Stimulated activated CD8-positive, alpha-beta memory T cell treated with anti-CD3 and anti-CD28 coated beads, Interleukin-4, amount 100 ng/mL, for 1 hour (primary cell): ENCODE data around the gene RCN2.

Experiments used
- DNase-seq, 2 donors: peaks; one replicate each; pipeline ENCODE4 v3.0.0-alpha.2; 2020; ENCODE audit warnings: low read depth in 2 of 2, low spot score in 1 of 2

RCN2 gene

GRCh38 chr15:76973906-76974305 lies 42.4 kb downstream of the RCN2 start:
- DNase-seq: no peak

DNA sequence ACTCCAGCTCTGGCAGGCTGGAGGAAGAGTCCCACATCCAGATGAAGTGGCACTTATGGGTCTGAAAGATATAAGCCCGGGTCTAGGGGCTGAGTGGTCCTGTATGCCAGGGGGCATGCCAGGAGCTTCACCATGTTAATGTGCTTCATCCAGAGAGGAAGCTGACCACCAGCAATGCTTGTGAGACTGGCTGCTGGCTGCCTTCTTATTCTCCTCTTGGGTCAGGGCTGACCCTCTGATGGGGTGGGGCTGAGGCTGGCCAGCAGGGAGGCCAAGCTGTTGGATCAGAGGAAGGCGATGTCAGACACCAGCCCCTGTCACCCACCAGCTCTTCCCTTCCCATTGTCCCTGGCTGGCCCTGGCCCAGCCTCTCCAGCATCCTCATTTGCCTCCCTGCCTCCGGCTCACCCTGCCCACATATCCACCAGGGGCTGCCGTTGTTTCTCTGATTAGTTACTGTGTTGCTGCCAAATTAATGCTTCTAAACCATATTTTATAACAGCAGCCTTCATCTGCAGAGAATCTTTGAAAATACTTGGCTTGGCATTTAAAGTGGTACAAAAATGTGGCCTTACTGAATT lies 43.0 kb downstream of the RCN2 start:
- DNase-seq: no peak

- no peak for DNase-seq
These were observed 44.6 kb downstream of the RCN2 start for GRCh38 chr15:76976141-76976540.

- no peak for DNase-seq
These were observed 45.2 kb downstream of the RCN2 start for GRCh38 chr15:76976572-76977270.

DNA sequence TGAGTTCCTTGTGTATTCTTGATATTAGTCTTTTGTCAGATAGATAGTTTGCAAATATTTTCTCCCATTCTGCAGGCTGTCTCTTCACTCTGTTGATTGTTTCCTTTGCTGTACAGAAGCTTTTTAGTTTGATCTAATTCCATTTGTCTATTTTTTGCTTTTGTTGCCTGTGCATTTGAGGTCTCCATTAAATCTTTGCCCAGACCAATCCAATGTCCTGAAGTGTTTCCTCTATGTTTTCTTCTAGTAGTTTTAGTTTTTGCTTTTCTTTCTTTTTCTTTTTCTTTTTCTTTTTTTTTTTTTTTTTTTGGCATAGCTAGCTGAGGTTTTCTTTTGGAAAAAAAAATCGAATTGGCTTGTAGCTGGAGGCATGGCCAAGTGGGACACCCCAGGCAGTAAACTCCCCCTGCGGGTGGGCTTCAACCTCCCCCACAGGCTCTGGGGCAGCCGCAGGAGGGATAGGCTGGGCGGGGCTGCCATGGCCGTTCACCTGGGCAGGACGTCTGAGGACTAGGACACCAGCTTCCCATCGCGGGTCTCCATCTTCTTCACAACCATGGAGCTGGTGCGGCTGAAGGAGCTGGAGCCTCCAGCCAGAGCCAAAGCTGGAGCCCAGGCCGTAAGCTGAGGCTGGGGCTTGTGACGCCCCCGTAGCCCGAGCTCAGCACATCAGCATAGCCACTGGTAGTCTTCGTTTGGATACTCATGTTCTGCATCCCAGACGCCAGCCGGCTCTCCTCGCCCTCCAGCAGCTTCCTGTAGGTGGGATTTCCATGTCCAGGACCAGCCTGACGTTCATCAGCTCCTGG lies 47.2 kb downstream of the RCN2 start:
- DNase-seq: no peak

DNA sequence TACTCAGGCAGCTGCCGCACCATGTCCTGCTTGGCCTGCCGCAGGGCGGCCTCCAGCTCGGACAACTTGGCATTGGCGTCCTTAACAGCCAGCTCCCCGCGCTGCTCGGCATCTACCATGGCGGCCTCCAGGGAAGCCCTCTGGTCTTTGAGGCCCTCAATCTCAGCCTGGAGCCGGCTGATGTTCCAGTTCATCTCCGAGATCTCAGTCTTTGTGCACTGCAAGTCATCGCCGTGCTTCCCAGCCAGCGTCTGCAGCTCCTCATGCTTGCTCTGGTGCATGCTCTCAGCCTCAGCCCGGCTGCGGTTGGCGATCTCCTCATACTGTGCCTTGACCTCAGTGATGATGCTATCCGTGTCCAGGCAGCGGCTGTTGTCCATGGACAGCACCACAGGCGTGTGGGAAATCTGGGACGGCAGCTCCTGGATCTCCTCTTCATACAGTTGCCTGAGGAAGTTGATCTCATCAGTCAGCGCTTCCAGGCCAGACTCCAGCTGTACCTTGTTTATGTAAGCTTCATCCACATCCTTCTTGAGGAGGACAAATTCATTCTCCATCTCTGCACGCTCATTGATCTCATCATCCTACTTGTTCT lies 47.9 kb downstream of the RCN2 start:
- no peak for DNase-seq

DNA sequence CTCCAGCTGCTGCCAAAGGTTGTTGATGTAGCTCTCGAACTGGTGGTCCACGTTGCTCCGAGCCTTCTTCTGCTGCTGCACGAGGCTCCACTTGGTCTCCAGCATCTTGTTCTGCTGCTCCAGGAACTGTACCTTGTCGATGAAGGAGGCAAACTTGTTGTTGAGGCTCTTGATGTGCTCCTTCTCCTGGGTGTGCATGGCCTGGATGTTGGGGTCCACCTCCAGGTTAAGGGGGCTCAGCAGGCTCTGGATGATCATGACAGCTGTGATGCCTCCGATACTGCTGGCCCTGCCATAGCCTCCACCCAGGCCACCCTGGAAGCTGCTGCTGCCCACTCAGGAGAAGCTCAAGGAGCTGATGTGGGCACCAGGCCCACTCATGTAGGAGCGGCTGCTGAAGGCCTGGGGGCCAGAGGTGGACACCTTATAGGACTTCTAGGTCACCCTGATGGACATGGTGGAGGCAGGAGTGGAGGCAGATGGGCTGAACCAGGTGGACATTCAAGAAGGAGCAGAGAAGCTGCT lies 48.5 kb downstream of the RCN2 start:
- DNase-seq: no peak

DNA sequence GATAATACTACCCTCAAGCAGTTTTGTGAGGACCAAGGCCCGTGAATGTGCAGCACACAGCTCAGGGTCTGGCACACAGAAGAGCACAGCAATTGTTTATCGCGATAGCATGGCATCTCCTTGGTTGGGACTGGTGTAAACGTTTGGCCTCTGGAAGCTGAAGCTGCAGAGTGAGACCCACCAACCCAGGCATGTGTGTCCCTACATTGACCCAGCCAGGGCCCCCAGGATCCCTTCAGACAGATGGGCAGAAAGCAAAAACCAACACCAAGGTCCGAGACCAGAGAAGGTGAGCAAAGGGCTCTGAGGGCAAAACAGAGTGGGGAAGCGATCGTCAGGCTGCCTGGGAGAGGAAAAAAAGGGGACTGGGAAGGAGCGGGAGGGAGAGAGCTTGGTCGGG lies 50.8 kb downstream of the RCN2 start:
- no peak for DNase-seq

- DNase-seq: no peak
These were observed 51.2 kb downstream of the RCN2 start for GRCh38 chr15:76982756-76983155.

DNA sequence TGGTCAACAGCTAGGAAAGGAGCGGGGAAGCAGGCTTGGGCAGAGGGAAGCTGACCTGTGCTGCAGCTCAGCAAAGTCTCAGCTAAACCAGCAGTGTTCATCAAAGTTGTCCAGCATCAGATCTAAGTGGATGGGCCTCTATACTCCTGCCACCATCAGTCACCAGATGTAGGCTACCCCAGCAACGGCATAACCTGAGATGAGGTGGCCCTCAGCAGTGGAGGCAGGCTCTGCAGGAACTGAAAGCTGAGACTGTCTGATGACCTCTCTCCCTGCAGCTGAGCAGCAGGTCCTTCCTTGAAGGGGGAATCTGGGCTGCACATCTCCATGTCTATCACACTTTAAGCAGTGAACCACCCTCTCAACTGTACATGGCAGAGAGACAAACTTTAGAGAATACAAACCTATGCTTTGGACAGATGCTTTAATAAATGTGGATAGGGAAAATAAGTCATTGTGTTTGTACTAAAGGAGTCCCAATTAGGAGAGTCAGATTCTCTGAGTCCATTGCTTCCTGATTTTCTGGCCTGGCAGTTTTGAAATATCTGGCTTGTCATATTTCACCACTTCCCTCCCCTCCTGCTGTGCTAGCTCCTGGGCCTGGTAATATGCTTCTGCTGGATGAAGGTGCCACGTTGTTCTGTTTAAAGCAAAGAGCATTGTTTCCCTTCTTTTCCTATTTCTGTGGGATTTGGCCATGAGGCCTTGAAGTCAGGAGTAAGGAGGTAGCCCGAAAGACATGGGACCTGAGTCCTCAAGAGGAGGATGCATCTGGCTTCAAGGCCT lies 52.2 kb downstream of the RCN2 start:
- no peak for DNase-seq

DNA sequence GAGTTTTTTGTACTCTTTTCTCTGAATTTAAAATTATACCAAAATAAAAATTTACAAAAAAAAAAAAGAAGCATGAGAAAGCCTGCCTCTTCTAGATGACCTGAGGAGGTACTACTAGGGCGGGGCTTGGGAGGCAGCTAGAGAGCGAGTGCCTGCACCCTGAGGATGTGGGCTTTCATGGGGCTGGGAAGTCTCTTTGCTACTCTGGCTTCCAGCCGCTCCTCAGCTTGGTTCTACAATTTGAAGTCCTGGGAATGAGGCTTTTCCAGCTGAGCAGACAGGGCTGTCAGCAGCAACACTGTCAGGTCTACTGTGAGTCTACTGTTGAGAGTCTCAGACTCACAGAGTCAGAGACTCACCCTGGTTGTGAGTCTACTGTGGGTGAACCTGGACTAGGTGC lies 55.2 kb downstream of the RCN2 start:
- DNase-seq: no peak

DNA sequence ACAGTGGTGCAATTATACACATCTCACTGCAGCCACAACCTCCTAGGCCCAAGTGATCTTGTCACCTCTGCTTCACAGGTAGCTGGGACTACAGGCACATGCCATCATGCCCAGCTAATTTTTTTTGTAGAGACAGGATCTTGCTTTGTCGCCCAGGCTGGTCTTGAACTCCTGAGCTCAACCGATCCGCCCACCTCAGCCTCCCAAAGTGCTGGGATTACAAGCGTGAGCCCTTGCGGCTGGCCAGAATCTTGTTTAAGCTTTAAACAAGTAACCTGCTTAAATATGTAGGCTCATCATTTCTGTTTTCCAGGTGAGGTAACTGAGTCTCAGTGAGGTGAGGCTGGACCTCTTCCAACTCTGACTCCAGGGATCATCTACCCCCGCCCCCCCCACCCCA lies 55.7 kb downstream of the RCN2 start:
- DNase-seq: no peak

DNA sequence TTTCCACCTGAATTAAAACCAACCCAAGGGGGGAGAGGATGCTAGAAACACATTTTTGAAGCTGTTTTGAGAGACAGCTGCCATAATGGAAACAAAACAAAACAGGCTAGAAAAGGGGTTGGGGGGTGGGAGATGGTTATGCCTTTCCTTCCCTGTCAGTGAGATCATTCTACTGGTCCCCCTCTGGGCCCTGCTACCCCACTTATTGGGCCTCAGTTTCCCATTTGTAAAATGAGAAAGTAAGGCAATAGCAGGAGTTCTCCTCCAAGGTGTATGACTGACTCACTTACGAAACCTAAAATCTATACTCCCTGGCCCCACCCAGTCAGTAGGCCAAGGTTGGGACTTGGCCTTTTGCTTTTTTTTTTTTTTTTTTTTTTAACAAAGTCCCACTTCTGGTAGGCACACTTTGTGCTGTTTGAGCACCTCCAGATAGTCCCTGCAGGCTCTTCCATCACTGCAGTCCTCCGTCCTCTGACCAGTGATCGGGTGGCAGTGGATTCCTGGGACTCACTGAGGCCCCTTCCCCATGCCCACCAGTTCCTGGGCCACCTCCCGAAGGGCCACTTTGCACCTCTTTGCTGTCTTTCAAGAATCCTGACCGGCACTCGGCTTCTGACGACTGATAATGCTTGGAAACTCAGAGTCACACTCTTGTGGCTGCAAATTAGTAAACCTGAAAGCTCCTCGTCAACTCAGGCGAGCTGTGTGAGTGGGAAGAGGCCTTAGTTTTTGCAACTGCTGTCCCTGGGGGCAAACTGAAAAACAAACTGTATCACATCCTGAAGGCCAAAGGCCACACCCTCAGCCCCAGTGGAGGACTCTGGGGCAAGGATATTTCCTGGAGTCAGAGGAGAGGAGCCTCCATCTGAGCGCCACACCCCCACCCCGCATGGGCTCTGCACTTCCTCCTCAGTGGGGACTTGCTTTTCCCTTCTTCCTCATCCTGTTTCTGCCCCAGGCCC lies 56.6 kb downstream of the RCN2 start:
- DNase-seq: no peak

DNA sequence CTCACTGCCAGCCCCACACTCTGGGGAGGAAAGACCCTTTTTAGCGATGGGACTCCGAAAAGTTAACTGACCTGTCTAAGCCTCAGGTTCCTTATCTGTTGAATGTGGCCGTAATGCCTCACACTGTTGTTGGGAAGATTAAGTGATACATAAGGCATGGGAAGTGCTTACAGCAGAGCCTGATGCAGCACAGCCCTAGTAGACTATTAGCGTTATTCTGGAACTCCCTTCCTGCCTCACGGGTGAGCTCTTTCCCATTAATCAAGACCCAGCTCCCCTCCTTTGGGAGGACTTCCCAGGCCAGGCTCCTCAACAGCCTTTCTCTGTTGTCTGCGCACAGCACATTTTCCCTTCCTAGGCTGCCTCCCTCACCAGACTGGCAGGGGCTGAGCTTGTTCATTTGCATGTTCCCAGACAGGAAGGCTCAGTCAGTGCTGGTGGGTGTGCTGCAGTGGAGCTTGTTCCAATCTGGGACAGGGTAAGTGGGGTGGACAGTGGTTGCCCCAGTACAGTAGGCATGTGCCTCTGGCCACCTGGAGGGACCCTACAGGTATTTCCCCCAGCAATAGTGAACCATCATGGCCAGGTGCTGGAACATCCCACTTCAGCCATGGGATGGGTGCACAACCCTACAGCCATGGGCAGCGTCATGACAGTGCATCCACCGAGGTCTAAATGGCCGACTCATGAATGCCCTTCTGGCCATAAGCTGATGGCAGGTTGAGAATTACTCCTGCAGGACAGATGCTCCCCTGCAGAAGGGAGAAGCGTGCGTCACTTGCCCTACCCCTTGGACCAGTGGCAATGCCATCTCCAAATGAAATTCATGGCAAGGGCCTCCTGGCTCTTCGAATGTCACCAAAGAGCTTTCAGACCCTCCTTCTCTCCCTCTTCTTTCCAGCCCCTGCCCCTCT lies 57.6 kb downstream of the RCN2 start:
- DNase-seq: no peak

DNA sequence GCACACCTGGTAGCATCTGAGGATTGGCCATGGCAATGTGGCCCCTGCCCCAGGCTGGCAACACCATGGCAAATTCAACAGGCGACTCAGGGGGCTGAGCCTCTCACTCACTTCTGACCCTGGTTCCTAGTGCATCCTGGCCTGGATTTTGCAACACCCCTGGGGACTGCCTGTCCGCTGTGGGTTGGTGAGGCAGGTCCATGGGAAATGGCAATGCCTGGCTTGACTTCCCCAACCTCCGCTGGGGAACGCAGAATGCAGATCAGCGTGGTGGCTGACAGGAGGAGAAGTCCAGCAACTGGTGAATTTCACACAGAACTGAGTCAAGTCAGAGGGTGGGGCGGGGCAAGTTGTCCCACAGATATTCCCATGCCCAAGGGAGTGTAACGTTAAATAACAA lies 59.5 kb downstream of the RCN2 start:
- DNase-seq: no peak

- DNase-seq: no peak
These were observed 60.4 kb downstream of the RCN2 start for GRCh38 chr15:76991741-76992645.

DNA sequence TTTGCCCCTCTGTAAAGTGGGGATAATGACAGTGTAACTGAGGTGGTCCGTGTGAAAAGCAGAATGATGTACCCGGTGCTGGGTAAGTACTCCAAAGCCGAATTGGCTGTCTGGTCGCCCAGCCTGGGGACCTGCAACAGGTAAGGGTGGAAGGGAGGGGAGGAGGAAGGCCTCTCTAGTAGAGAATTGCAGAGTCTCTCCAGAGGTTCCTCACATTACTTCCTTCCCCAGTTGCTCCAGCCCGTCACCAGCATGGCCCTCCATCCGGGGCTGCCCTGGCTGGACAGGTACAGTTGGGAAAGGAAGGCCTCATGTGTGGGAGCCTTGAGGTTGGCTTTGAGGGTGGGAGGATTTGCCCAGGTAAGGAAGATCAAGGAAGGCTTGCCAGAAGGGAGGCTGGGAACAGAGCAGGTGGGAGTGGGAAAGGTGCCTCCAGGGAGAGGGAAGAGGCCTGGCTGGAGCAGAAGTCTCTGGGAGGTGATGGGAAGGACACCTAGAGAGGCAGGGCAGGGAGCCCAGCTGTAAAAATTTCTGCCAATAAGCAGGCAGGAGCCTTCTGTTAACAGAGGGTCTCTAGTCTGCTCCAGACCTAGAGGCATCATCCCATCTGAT lies 61.7 kb downstream of the RCN2 start:
- DNase-seq: no peak
